Hematopoietic multipotent progenitor cell treated with erythropoietin and hydrocortisone succinate and interleukin-3 and kit ligand, for 15 days (in vitro differentiated cells): ENCODE measurements around the gene ZNF440.
"Not testable (repeated sequence)": the region's sequence is repeated elsewhere in the genome, so short reads cannot be mapped to it uniquely, and the experiment has no call there.

Experiments
- DNase-seq: peaks from one replicate; pipeline ENCODE4 v3.0.0-alpha.2; 2015; ENCODE audit warnings: low spot score

Gene ZNF440

GRCh38 chr19:11814029-11814699 lies at the start of gene ZNF440:
Gene ZNF440, plus strand, starts transcription at chr19:11814273. Its CDS starts 175 bp downstream, at chr19:11814448.
- DNase-seq, result peak; percentile 82

- DNase-seq, result peak; percentile 87
Observed at GRCh38 chr19:11766597-11767591, 47.2 kb upstream of the ZNF440 start, which contains the start of gene ZNF441. Gene ZNF441, plus strand, starts transcription at chr19:11767000. Its CDS starts 194 bp downstream, at chr19:11767194.

- no peak for DNase-seq
Observed at GRCh38 chr19:11767633-11768133, 46.4 kb upstream of the ZNF440 start.

GRCh38 chr19:11769995-11770394 lies 44.1 kb upstream of the ZNF440 start:
- no peak for DNase-seq

- DNase-seq, result not testable (repeated sequence)
Observed at GRCh38 chr19:11771520-11771919, 42.6 kb upstream of the ZNF440 start.

GRCh38 chr19:11776669-11777068 lies 37.4 kb upstream of the ZNF440 start:
- not testable (repeated sequence) for DNase-seq

- DNase-seq, result no peak
Observed at GRCh38 chr19:11780431-11781020, 33.5 kb upstream of the ZNF440 start.

GRCh38 chr19:11781295-11782057 lies 32.6 kb upstream of the ZNF440 start:
- DNase-seq, result no peak

- DNase-seq, result no peak
Observed at GRCh38 chr19:11783767-11784166, 30.3 kb upstream of the ZNF440 start.

- DNase-seq, result no peak
Observed at GRCh38 chr19:11784356-11784755, 29.7 kb upstream of the ZNF440 start.

GRCh38 chr19:11787536-11787935 lies 26.5 kb upstream of the ZNF440 start:
- no peak for DNase-seq

GRCh38 chr19:11792942-11793341 lies 21.1 kb upstream of the ZNF440 start:
- DNase-seq, result no peak

GRCh38 chr19:11797491-11797890 lies 16.6 kb upstream of the ZNF440 start:
- peak; percentile 80 for DNase-seq

GRCh38 chr19:11798391-11799330 lies 15.4 kb upstream of the ZNF440 start, which contains the start of gene ZNF491:
Gene ZNF491, plus strand, starts transcription at chr19:11798523. Its CDS starts 7,431 bp downstream, at chr19:11805954.
- peak; percentile 66 for DNase-seq

- DNase-seq, result no peak
Observed at GRCh38 chr19:11806354-11807098, 7.5 kb upstream of the ZNF440 start.

- DNase-seq, result no peak
Observed at GRCh38 chr19:11807099-11807380, 7.0 kb upstream of the ZNF440 start.

- no peak for DNase-seq
Observed at GRCh38 chr19:11813703-11814028, 407 bp upstream of the ZNF440 start.

- DNase-seq, result peak; percentile 3
Observed at GRCh38 chr19:11814700-11815035, 595 bp downstream of the ZNF440 start.

GRCh38 chr19:11821474-11822109 lies 7.5 kb downstream of the ZNF440 start:
- no peak for DNase-seq
